GM12875 (cell line): ENCODE results near the gene UBFD1.

Experiments used
- H3K4me3 ChIP-seq: one replicate; pipeline ENCODE4 v1.5.1; 2011; ENCODE audit warnings: low read depth, low read length, control low read depth
- TF ChIP-seq, protein P1 (sequence below): IDR thresholded peaks from 2 replicates; pipeline ENCODE4 v1.5.1; 2011; ENCODE audit warnings: low read depth, mild to moderate bottlenecking, control low read depth, inconsistent platforms, low read length, moderate library complexity, borderline replicate concordance; ENCODE audit not compliant: insufficient read depth

UBFD1 gene

DNA sequence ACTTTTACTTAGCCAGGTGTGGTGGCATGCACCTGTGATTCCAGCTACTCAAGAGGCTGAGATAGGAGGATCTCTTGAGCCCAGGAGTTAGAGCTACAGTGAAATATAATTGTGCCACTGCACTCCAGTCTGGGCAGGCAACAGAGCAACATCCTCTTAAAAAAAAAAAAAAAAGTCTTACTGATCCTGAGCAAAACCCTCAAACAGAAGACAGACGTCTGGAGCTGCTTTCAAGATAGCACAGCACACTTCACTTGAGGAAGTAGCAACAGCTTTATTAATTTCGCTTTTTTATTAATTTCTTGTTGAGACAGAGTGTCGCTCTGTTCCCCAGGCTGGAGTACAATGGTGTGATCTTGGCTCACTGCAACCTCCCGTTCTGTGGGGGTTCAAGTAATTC is 37.0 kb upstream of the UBFD1 start:
- H3K4me3 ChIP-seq: no peak overlapping the region
- TF ChIP-seq, protein P1, sequence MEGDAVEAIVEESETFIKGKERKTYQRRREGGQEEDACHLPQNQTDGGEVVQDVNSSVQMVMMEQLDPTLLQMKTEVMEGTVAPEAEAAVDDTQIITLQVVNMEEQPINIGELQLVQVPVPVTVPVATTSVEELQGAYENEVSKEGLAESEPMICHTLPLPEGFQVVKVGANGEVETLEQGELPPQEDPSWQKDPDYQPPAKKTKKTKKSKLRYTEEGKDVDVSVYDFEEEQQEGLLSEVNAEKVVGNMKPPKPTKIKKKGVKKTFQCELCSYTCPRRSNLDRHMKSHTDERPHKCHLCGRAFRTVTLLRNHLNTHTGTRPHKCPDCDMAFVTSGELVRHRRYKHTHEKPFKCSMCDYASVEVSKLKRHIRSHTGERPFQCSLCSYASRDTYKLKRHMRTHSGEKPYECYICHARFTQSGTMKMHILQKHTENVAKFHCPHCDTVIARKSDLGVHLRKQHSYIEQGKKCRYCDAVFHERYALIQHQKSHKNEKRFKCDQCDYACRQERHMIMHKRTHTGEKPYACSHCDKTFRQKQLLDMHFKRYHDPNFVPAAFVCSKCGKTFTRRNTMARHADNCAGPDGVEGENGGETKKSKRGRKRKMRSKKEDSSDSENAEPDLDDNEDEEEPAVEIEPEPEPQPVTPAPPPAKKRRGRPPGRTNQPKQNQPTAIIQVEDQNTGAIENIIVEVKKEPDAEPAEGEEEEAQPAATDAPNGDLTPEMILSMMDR: no peak

DNA sequence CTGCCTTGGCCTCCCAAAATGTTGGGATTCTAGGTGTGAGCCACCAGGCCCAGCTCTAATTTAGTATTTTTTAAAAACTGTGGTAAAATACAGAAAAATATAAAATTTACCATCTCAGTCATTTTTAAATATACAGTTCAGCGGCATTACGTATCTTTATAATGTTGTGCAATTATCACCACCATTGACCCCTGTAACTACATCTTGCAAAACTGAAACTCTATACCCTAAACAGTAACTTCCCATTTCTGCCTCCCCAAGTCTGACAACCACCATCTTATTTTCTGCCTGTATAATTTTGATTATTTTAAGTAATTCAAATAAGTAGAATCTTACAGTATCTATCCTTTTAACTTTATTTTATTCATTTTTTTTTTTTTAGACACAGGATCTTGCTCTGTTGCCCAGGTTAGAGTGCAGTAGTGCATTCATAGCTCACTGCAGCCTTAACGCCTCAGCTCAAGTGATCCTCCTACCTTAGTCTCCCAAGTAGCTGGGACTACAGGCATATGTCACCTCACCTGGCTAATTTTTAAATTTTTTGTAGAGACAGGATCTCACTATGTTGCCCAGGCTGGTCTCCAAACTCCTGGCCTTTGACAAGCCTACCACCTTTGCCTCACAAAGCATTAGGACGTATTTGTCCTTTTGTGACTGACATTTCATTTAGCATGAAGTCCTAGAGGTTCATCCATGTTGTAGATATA is 36.3 kb upstream of the UBFD1 start:
- TF ChIP-seq, protein P1: no peak
- H3K4me3 ChIP-seq: no peak overlapping the region

DNA sequence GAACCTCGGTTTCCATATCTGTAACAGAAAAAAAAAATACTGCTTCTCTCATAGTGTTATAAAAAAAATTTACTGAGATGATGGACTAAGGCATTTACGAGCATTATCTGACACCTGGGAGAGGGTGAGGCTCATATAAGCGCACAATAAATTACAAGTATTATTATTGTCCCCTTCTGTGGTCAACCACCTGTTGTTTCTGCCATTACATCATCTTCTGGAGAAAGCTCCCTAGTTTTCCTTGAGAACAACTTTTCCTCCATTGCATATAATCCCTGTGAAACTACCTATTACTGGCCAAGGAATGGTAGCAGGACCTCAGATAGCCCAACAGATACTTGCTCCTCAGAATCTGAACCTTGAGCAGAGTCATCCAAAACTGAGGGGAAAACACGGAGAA is 35.6 kb upstream of the UBFD1 start:
- TF ChIP-seq, protein P1: no peak

DNA sequence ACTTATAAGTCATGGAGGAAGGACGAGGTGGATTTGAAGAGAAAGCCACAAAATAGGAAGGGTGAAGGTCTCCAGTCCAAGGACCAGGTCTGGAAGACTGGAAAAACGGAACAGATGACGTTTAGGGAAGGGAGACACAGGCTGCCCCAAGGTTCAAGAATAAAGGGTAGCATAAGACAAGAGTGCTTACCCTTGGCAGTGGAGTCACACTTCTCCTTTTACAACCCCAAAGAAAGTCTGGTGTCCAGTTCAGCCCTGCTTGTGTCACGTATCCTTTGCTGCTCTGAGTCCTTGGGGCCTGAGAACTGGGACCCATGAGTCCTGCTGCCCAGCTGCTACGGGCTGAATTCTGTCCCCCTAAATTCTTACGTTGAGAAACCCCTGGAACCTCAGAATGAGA is 34.2 kb upstream of the UBFD1 start:
- H3K4me3 ChIP-seq: no peak overlapping the region
- TF ChIP-seq, protein P1: no peak

More for the DNA sequence above, 35.6 kb upstream of the UBFD1 start:
- no peak overlapping the region for H3K4me3 ChIP-seq

DNA sequence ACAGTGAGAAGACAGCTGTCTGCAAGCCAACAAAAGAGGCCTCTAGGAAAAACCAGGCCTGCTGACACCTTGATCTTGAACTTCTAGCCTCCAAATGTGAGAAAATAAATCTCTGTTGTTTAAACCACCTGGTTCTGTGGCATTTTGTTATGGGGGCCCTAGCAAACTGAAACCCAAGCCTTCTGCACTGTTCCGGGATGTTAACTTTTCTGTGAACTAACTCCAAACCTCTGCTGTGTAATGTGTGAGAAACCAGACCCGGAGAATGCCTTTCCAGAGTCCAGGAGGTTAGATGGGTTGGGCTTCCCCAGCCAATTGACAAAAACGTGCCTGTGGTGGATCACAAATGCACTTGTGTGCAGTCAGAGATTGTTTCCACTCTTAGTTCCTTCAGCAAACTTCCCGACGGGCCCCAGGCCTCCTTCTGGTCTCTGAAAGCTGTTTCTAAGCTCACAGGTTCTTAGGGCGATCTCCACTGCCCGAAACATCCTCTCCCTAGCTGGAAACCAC is 33.6 kb upstream of the UBFD1 start:
- H3K4me3 ChIP-seq: no peak overlapping the region
- TF ChIP-seq, protein P1: no peak

DNA sequence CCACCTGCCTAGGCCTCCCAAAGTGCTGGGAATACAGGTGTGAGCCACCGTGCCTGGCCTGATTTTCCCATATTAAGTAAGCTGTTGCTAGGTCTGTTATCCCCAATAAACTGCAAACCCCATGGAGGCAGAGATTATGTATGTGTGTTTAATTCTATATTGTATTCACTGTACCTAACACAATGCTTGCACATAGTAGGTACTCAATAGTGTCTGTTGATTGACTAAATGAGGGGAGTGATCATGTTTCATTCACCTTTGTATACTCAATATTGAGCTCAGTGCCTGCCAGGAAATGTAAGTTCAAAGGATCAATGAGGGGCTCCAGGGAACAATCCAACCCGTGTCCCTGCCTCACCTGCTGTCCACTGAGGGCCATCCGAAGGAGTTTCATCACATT is 32.6 kb upstream of the UBFD1 start:
- no peak overlapping the region for H3K4me3 ChIP-seq
- TF ChIP-seq, protein P1: no peak

DNA sequence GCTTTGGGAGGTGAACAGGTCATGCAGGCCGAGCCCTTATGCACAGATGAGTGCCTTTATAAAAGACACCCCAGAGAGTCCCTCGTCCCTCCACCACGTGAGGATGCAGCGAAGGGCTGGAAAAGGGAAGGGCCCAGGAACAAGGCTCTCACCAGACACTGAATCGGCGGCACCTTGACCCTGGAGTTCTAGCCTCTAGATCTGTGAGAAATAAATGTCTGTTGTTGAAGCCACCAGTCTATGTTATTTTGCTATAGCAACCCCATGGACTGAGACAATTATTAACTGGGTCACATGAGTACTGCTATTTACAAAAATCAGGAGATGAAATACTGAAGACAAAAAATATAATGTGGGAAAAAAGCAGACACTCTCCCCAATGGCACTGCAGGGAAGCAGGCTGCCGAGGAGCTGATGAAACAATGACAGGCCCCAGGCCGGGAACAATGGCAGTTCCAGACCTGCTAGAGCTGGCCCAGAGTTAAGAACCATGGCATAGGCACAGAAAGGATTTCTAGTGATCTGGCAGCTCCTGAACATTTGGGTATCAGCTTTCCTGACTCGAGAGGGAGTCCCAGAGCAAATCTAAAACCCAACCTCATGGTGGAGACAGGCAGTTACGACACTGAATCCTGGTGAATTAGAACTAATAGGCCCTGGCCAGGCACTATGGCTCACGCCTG is 29.4 kb upstream of the UBFD1 start:
- H3K4me3 ChIP-seq: no peak overlapping the region
- TF ChIP-seq, protein P1: no peak
